Tibial artery (tissue), 4 donors: ENCODE results near the gene ARHGAP35.

ENCODE experiments used
- DNase-seq, 2 donors: peaks; one replicate each; pipeline ENCODE4 v3.0.0-alpha.2; 2019
- H3K27ac ChIP-seq, 2 donors: fragments of 200-600 bp; sonication (generic) in 1 of 2; 1 replicate in 1 of 2; 2 replicates in 1 of 2; pipeline ENCODE4 v1.5.1; 2018 to 2019; ENCODE audit warnings: mild to moderate bottlenecking in 1 of 2
- H3K27me3 ChIP-seq, 2 donors: fragments of 200-600 bp; sonication (generic) in 1 of 2; one replicate each; pipeline versions ENCODE4 v1.5.1 to v1.6.0; 2016 to 2019
- H3K36me3 ChIP-seq, 3 donors: fragments of 200-600 bp; sonication (generic) in 2 of 3; one replicate each; pipeline ENCODE4 v1.5.1; 2016 to 2019; ENCODE audit warnings: mild to moderate bottlenecking in 2 of 3
- H3K4me1 ChIP-seq, 4 donors: fragments of 200-600 bp; sonication (generic) in 2 of 4; 1 replicate in 3 of 4; 2 replicates in 1 of 4; pipeline ENCODE4 v1.5.1; 2016 to 2019
- H3K4me3 ChIP-seq, 2 donors: fragments of 200-600 bp; sonication (generic) in 1 of 2; 1 replicate in 1 of 2; 2 replicates in 1 of 2; pipeline ENCODE4 v1.5.1; 2018 to 2019; ENCODE audit warnings: mild to moderate bottlenecking in 2 of 2
- H3K9me3 ChIP-seq, 3 donors: fragments of 200-600 bp; sonication (generic) in 1 of 3; one replicate each; pipeline ENCODE4 v1.5.1; 2016 to 2019
- CTCF ChIP-seq, 2 experiments: fragments of 200-600 bp in 1 of 2; fragments of 450-650 bp in 1 of 2; IDR thresholded peaks; one replicate each; pipeline ENCODE4 v1.5.1; 2017 to 2019; ENCODE audit warnings: antibody characterized with exemption in 2 of 2, mild to moderate bottlenecking in 1 of 2, moderate library complexity in 1 of 2
- intact Hi-C: fragments of 100-400 bp; cut with DNase I; formaldehyde crosslinking; loops from one replicate; pipeline ENCODE4 v1.15.0; 2023; ENCODE audit warnings: low total_unique reads

Gene ARHGAP35

GRCh38 chr19:46856062-46857022 lies 4.5 kb upstream of the ARHGAP35 start:
- TF ChIP-seq CTCF (IDR thresholded peaks at IDR 0.05), result peak; percentile 61 to 66
- Histone ChIP-seq H3K27ac (peak overlapping the region; percentile 79 to 89), H3K4me3 (peak overlapping the region; percentile 51 to 57), H3K36me3 (no peaks in the 10 kb centered on the region), H3K4me1 (peaks cover 0 to 23% (median 16%) of the 10 kb centered on the region in 4 donors), H3K9me3 (no peaks in the 10 kb centered on the region), H3K27me3 (no peaks in the 10 kb centered on the region)
- peak; percentile 98 to 99 for DNase-seq
- intact Hi-C loops, result loop anchor here (2.0 kb wide), 1 partner anchor 134 kb away; no protein-coding TSS in a partner anchor

- H3K9me3 ChIP-seq, result no peaks in the 10 kb centered on the region
- H3K4me3 ChIP-seq, result peak overlapping the region; percentile 88 to 93
- TF ChIP-seq CTCF (IDR thresholded peaks at IDR 0.05), result no peak
- peak overlapping the region; percentile 94 to 99 for H3K27ac ChIP-seq
- intact Hi-C loops, result loop anchor here (10.0 kb wide), 1 partner anchor 85 kb away; no protein-coding TSS in a partner anchor
- H3K4me1 ChIP-seq, result peaks cover 0 to 54% (median 36%) of the 10 kb centered on the region in 4 donors
- DNase-seq, result peak; percentile 77 to 84
- no peaks in the 10 kb centered on the region for H3K27me3 ChIP-seq
- no peaks in the 10 kb centered on the region for H3K36me3 ChIP-seq
Measured at GRCh38 chr19:46859637-46860124, 1.1 kb upstream of the ARHGAP35 start.

GRCh38 chr19:46860125-46860845 lies 512 bp upstream of the ARHGAP35 start:
- Histone ChIP-seq H3K4me3 (peak overlapping the region; percentile 88 to 93), H3K4me1 (peaks cover 0 to 59% (median 41%) of the 10 kb centered on the region in 4 donors), H3K27me3 (no peaks in the 10 kb centered on the region), H3K36me3 (no peaks in the 10 kb centered on the region), H3K9me3 (no peaks in the 10 kb centered on the region), H3K27ac (peak overlapping the region; percentile 94 to 99)
- no peak for TF ChIP-seq CTCF (IDR thresholded peaks at IDR 0.05)
- intact Hi-C loops, result loop anchor here (10.0 kb wide), 1 partner anchor 85 kb away; no protein-coding TSS in a partner anchor
- DNase-seq, result peak; percentile 97 to 100

DNA sequence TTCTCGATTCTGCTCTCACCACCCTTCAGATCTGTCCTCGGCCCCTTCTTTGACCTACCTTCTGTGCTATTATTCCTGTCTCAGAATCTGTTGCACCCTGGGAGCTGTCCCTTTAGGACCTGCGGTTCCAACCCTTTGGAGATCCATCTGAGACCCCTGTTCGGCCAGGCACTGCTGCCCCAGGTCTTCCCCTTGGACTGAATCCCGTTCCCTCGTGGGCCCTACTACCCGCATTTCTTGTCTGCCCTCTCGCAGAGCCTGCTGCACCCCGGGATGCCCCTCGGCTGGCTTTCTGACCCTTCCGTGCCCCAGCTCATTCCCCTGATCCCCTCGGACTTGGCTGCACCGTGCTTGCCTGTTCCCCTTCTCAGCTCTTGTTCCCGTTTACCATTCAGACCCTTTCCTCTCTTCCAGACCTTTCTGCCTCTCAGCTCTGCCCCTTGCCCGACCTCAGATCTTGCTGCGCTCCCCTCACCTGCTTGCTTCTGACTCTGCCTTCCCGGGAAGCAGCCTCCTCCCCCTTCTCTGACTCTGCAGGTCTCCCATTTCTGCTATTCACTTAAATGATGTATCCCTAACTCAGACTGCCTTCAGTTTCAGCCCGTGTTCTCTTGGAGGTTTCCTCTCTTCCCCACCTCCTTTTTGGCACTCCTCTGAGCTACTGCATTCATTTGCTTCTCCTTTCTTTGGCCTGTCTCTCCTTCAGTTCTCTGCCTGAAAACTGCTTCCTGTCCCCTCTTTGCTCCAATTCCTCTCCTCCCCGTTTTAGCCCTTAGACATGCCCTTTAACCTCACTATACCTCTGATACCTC lies 1.1 kb downstream of the ARHGAP35 start:
- peaks cover 0 to 63% (median 41%) of the 10 kb centered on the region in 4 donors for H3K4me1 ChIP-seq
- H3K4me3 ChIP-seq, result peak overlapping the region; percentile 88 to 93
- no peak for DNase-seq
- intact Hi-C loops, result loop anchor here (10.0 kb wide), 1 partner anchor 83 kb away; no protein-coding TSS in a partner anchor
- H3K9me3 ChIP-seq, result no peaks in the 10 kb centered on the region
- no peaks in the 10 kb centered on the region for H3K36me3 ChIP-seq
- peak overlapping the region; percentile 94 to 99 for H3K27ac ChIP-seq
- no peak for TF ChIP-seq CTCF (IDR thresholded peaks at IDR 0.05)
- no peaks in the 10 kb centered on the region for H3K27me3 ChIP-seq

- intact Hi-C loops, result loop anchor here (10.0 kb wide), 1 partner anchor 82 kb away; no protein-coding TSS in a partner anchor
- no peak for DNase-seq
- no peaks in the 10 kb centered on the region for H3K36me3 ChIP-seq
- peak overlapping the region; percentile 88 to 93 for H3K4me3 ChIP-seq
- H3K27ac ChIP-seq, result peak overlapping the region; percentile 94 to 99
- H3K9me3 ChIP-seq, result no peaks in the 10 kb centered on the region
- peaks cover 3 to 67% (median 46%) of the 10 kb centered on the region in 4 donors for H3K4me1 ChIP-seq
- H3K27me3 ChIP-seq, result no peaks in the 10 kb centered on the region
- TF ChIP-seq CTCF (IDR thresholded peaks at IDR 0.05), result no peak
Measured at GRCh38 chr19:46862503-46862834, 1.7 kb downstream of the ARHGAP35 start.
